Smooth muscle cell (in vitro differentiated cells): Measurements from ENCODE around the gene RHBDL2. TPM values are rescaled to one million over a fixed set of nuclear protein-coding genes. Genes with fewer than 3 reads are reported as not detected.

Experiments
- DNase-seq: peaks from one replicate; lab custom pipeline; 2025; ENCODE audit not compliant: unreplicated experiment; lab: John Stamatoyannopoulos, UW
- H2AFZ ChIP-seq: fragments of 200-600 bp; sonication (generic); 2 replicates; pipeline ENCODE4 v1.6.0; 2016; ENCODE audit warnings: antibody characterized with exemption, low read depth, mild to moderate bottlenecking
- H3F3A ChIP-seq: fragments of 200-600 bp; sonication (generic); 2 replicates; pipeline ENCODE4 v1.6.0; 2017; ENCODE audit warnings: antibody characterized with exemption, low read depth
- H3K27ac ChIP-seq: fragments of 200-600 bp; sonication (generic); 2 replicates; pipeline ENCODE4 v1.5.1; 2016; ENCODE audit warnings: low read depth, mild to moderate bottlenecking
- H3K27me3 ChIP-seq: fragments of 200-600 bp; sonication (generic); 2 replicates; pipeline ENCODE4 v1.6.1; 2016; ENCODE audit warnings: low read depth, mild to moderate bottlenecking
- H3K36me3 ChIP-seq: fragments of 200-600 bp; sonication (generic); 2 replicates; pipeline ENCODE4 v1.5.1; 2016; ENCODE audit warnings: low read depth
- H3K4me1 ChIP-seq: fragments of 200-600 bp; sonication (generic); 2 replicates; pipeline ENCODE4 v1.5.1; 2016; ENCODE audit warnings: low read depth
- H3K4me2 ChIP-seq: fragments of 200-600 bp; sonication (generic); 2 replicates; pipeline ENCODE4 v1.6.0; 2016; ENCODE audit warnings: mild to moderate bottlenecking
- H3K4me3 ChIP-seq: fragments of 200-600 bp; sonication (generic); 2 replicates; pipeline ENCODE4 v1.5.1; 2016; ENCODE audit warnings: mild to moderate bottlenecking
- H3K79me2 ChIP-seq: fragments of 200-600 bp; sonication (generic); 2 replicates; pipeline ENCODE4 v1.6.0; 2016; ENCODE audit warnings: low read depth, mild to moderate bottlenecking
- H3K9ac ChIP-seq: fragments of 200-600 bp; sonication (generic); 2 replicates; pipeline ENCODE4 v1.6.0; 2016; ENCODE audit warnings: low read depth
- H3K9me3 ChIP-seq: fragments of 200-600 bp; sonication (generic); replicated peaks from 2 replicates; pipeline ENCODE4 v1.5.1; 2016; ENCODE audit warnings: low read depth
- H4K20me1 ChIP-seq: fragments of 200-600 bp; sonication (generic); 2 replicates; pipeline ENCODE4 v1.6.0; 2016; ENCODE audit warnings: low read depth
- WGBS: methylation state at CpG from one replicate; pipeline ENCODE4 v1.1.7; 2016; ENCODE audit warnings: low lambda C conversion rate; 5-methylcytosine and 5-hydroxymethylcytosine counted together
- polyA plus RNA-seq: library from polyadenylated mRNA; unstranded; fragments of >200 nt; fragmentation: Nextera tagmentation; extraction: Ambion mirVana; gene quantifications from 2 replicates; pipeline ENCODE4 v1.2.1, GENCODE V29; 2016
- total RNA-seq: library from RNA; depleted of rRNA; stranded (reverse); fragments of >200 nt; gene quantifications from 2 replicates; pipeline ENCODE4 v1.2.3, GENCODE V29; 2014
- TF ChIP-seq, protein P1 (sequence below): fragments of 200-600 bp; sonication (generic); IDR thresholded peaks from 2 replicates; pipeline ENCODE4 v1.5.1; 2017; ENCODE audit warnings: borderline replicate concordance, mild to moderate bottlenecking, antibody characterized with exemption; ENCODE audit not compliant: insufficient read depth, poor library complexity, severe bottlenecking

RHBDL2 gene
- total and polyA plus RNA-seq, 2 experiments from 2014 or later = not detected

DNA sequence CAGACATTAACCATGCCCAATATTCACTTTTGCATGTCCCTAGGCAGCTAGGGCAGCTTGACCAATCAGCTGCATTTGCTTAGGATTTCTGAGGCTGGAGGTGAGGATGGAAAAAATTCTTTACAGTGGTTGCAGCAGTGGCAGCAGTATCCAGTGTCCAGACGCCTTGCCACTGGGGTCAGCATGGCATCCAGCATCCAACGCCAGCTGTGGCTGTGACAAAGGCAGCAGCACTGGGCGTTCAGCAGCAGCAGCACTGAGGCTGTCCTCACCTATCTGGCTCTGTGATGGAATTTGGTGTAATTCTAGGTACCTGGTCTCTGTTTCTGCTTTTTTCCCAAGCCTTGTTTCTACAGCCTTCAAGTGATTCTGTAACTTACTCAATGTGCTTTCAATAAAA, 15.5 kb downstream of the RHBDL2 start:
- no peaks in the 10 kb centered on the region for H3K36me3 ChIP-seq
- no peaks in the 10 kb centered on the region for H3K9me3 ChIP-seq
- TF ChIP-seq, protein P1, sequence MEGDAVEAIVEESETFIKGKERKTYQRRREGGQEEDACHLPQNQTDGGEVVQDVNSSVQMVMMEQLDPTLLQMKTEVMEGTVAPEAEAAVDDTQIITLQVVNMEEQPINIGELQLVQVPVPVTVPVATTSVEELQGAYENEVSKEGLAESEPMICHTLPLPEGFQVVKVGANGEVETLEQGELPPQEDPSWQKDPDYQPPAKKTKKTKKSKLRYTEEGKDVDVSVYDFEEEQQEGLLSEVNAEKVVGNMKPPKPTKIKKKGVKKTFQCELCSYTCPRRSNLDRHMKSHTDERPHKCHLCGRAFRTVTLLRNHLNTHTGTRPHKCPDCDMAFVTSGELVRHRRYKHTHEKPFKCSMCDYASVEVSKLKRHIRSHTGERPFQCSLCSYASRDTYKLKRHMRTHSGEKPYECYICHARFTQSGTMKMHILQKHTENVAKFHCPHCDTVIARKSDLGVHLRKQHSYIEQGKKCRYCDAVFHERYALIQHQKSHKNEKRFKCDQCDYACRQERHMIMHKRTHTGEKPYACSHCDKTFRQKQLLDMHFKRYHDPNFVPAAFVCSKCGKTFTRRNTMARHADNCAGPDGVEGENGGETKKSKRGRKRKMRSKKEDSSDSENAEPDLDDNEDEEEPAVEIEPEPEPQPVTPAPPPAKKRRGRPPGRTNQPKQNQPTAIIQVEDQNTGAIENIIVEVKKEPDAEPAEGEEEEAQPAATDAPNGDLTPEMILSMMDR = no peak
- H3K9ac ChIP-seq = no peak overlapping the region
- H3K4me3 ChIP-seq = no peak overlapping the region
- no peak overlapping the region for H3K27ac ChIP-seq
- H4K20me1 ChIP-seq = no peaks in the 10 kb centered on the region
- 91% methylated on average over 3 of the region's 3 CpGs for WGBS
- no peaks in the 10 kb centered on the region for H3K79me2 ChIP-seq
- no peak overlapping the region for H2AFZ ChIP-seq
- H3K27me3 ChIP-seq = no peaks in the 10 kb centered on the region
- no peaks in the 10 kb centered on the region for H3F3A ChIP-seq
- no peak overlapping the region for H3K4me2 ChIP-seq
- H3K4me1 ChIP-seq = peaks cover 3% of the 10 kb centered on the region
- DNase-seq = no peak

DNA sequence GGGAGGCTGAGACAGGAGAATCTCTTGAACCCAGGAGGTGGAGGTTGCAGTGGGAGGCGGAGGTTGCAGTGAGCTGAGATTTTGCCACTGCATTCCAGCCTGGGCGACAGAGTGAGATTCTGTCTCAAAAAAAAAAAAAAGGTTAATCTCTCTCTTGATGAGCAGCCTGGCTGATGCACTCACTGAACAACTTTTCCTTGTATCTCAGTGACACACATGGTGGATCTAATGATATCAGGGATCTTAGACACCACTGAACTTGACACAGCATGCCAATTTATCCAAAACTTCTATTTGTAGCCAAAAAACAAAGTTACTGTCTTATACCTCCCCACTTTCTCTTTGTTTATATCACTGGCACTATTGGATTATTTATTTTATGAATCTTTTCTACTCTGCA, 16.2 kb downstream of the RHBDL2 start:
- H3K4me1 ChIP-seq = peaks cover 3% of the 10 kb centered on the region
- no peak overlapping the region for H3K4me3 ChIP-seq
- no peak overlapping the region for H3K27ac ChIP-seq
- no peaks in the 10 kb centered on the region for H3F3A ChIP-seq
- 75% methylated on average over 2 of the region's 2 CpGs for WGBS
- H3K9me3 ChIP-seq = no peaks in the 10 kb centered on the region
- H3K36me3 ChIP-seq = no peaks in the 10 kb centered on the region
- TF ChIP-seq, protein P1 = no peak
- no peak overlapping the region for H3K4me2 ChIP-seq
- H3K9ac ChIP-seq = no peak overlapping the region
- no peak overlapping the region for H2AFZ ChIP-seq
- H3K79me2 ChIP-seq = no peaks in the 10 kb centered on the region
- no peak for DNase-seq
- no peaks in the 10 kb centered on the region for H3K27me3 ChIP-seq
- H4K20me1 ChIP-seq = no peaks in the 10 kb centered on the region

DNA sequence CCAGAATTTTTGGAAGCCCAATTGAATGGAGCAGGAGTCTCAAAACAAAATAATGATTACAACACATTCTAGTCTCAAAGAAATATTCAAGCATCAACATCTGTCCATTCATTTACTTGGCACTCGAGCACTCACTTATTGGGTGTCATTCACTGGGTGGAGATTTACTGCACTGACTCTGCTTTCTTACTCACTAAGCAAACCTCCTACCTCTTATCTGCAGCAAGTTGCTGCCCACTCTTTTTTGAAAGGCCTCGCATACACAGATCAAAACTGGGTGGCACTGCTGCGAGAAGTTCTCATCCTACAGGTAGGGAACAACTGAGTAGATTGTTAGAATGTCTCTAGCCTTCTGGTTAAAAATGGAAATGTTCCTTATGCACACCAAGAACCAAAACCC, 18.0 kb downstream of the RHBDL2 start:
- 87% methylated on average over 3 of the region's 3 CpGs for WGBS
- no peaks in the 10 kb centered on the region for H3K9me3 ChIP-seq
- no peak overlapping the region for H3K4me3 ChIP-seq
- H3K4me1 ChIP-seq = no peaks in the 10 kb centered on the region
- H3K27ac ChIP-seq = no peak overlapping the region
- no peaks in the 10 kb centered on the region for H3K27me3 ChIP-seq
- H3K4me2 ChIP-seq = no peak overlapping the region
- TF ChIP-seq, protein P1 = no peak
- H4K20me1 ChIP-seq = no peaks in the 10 kb centered on the region
- H2AFZ ChIP-seq = no peak overlapping the region
- DNase-seq = no peak
- no peak overlapping the region for H3K9ac ChIP-seq
- no peaks in the 10 kb centered on the region for H3F3A ChIP-seq
- H3K79me2 ChIP-seq = no peaks in the 10 kb centered on the region
- no peaks in the 10 kb centered on the region for H3K36me3 ChIP-seq

DNA sequence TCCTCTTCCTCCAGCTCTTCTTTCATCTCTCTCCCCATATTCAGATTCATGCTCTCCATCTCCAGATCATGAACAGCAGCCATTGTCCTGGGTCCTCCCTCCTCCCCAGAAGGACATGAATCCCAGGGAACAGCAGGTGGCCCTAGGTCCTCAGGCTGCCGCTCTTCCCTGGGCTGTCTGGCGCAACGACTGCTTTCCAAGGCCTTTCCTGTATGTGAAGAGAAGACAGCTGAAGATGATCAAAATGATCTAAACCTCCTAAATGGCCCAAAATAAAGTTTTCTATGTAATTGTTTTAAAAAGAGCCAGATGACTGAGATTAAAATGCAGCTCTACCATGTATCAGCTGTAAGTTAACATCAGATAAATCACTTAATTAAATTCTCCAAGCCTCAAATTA, 22.5 kb downstream of the RHBDL2 start:
- DNase-seq = no peak
- WGBS = 78% methylated on average over 3 of the region's 3 CpGs
- Histone ChIP-seq H3K4me1 (no peaks in the 10 kb centered on the region), H3K4me3 (no peak overlapping the region), H4K20me1 (no peaks in the 10 kb centered on the region), H3K9me3 (no peaks in the 10 kb centered on the region), H3K27me3 (no peaks in the 10 kb centered on the region), H2AFZ (no peak overlapping the region), H3K9ac (no peak overlapping the region), H3K36me3 (no peaks in the 10 kb centered on the region), H3K79me2 (no peaks in the 10 kb centered on the region), H3K27ac (no peak overlapping the region), H3F3A (no peaks in the 10 kb centered on the region), H3K4me2 (no peak overlapping the region)
- TF ChIP-seq, protein P1 = no peak
